ENCODE data around the gene TBCB. TPM values are rescaled to one million over a fixed set of nuclear protein-coding genes. Genes with fewer than 3 reads are reported as not detected.

The TBCB gene
- total RNA-seq, 2 donors from 2014 or later = 158 to 260 TPM

DNA sequence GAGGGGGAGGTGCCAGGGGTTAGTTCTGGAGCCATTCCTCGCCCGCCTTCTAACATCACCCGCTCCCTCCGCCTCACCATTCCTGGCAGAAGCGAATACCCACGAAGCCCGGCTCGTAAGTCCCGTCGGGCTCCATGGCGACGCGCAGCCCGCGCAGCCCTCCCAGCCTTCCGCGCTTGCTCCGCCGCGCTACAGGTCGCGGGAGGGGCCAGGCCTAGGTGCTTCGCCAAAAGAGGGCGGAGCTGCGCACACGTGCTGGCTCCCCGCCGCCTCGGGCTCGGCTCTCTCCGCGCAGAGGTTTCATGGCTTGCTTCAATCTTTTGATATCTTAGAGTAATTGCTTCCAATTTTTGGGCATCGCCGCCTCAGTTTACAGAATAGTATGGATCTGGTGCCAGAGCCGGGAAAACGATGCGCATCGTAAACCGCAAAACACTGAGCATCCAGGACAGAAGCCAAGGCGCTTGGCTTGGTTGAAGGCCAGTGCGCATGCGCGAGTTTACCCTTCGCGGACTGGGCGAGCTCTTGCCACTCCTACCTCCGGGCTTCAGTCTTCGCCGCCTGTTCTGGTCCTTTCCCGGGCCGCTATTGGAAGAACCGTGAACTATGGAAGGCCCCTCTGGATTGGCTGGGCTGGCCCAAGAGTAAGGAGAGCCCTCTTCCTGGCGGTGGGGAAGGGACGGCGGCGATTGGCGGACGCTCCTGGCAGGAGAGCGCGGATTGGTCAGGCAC, 381 bp upstream of the TBCB start, which contains the start of gene POLR2I:
POLR2I (minus strand) TSS at position 155 of the 732 bp plus-strand sequence; CDS start at position 136, 19 bp downstream.
- TF ChIP-seq CTCF (IDR thresholded peaks at IDR 0.05) = no peak
- H3K36me3 ChIP-seq = peaks cover 10% of the 10 kb centered on the region
- DNase-seq (ENCODE audit: low spot score) (peak; percentile 99), ATAC-seq (ENCODE audit: insufficient number of reproducible peaks, low FRiP score, low read depth) (peak; percentile 100)
- H3K9me3 ChIP-seq = no peaks in the 10 kb centered on the region
- H3K27me3 ChIP-seq (replicated peaks; ENCODE audit: insufficient read depth) = no peaks in the 10 kb centered on the region
- peak within 1 kb of the TSS; percentile 92 for H3K4me3 ChIP-seq
- peak within 1 kb of the TSS; percentile 68 to 86 for H3K27ac ChIP-seq
- peaks cover 18 to 30% of the 10 kb centered on the region in 2 donors for H3K4me1 ChIP-seq (ENCODE audit: control insufficient read depth in 1 of 2, low read depth in 2 of 2)

DNA sequence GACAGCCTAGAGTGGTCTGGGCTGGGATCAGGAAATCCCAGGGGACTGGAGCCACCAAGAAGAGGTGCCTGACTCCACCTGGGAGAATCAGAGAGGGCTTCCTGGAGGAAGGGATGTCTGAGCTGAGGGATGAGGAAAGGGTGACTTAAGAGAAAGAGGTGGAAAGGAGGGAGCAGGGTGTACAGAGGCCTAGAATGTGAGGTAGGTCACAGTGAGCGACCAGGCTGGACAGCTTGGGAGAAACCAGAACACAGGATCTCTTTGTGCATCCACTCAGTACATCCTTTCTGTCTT, 1.0 kb downstream of the TBCB start:
- peaks cover 14% of the 10 kb centered on the region for H3K36me3 ChIP-seq
- H3K27me3 ChIP-seq (replicated peaks; ENCODE audit: insufficient read depth) = no peaks in the 10 kb centered on the region
- H3K9me3 ChIP-seq = no peaks in the 10 kb centered on the region
- peak overlapping the region; percentile 68 to 86 for H3K27ac ChIP-seq
- H3K4me3 ChIP-seq = peak overlapping the region; percentile 92
- no peak for DNase-seq (ENCODE audit: low spot score)
- no peak for TF ChIP-seq CTCF (IDR thresholded peaks at IDR 0.05)
- ATAC-seq (ENCODE audit: insufficient number of reproducible peaks, low FRiP score, low read depth) = no peak
- H3K4me1 ChIP-seq (ENCODE audit: control insufficient read depth in 1 of 2, low read depth in 2 of 2) = peaks cover 18 to 30% of the 10 kb centered on the region in 2 donors

GRCh38 chr19:36120092-36120983, 5.1 kb downstream of the TBCB start:
- Histone ChIP-seq H3K36me3 (peaks cover 37% of the 10 kb centered on the region), H3K4me1 (ENCODE audit: control insufficient read depth in 1 of 2, low read depth in 2 of 2) (peaks cover 8 to 16% of the 10 kb centered on the region in 2 donors), H3K9me3 (no peaks in the 10 kb centered on the region), H3K4me3 (no peak overlapping the region), H3K27ac (no peak overlapping the region), H3K27me3 (replicated peaks; ENCODE audit: insufficient read depth) (no peaks in the 10 kb centered on the region)
- DNase-seq (ENCODE audit: low spot score) (no peak), ATAC-seq (ENCODE audit: insufficient number of reproducible peaks, low FRiP score, low read depth) (no peak)
- no peak for TF ChIP-seq CTCF (IDR thresholded peaks at IDR 0.05)

GRCh38 chr19:36120984-36121358, 5.7 kb downstream of the TBCB start:
- Histone ChIP-seq H3K27ac (no peak overlapping the region), H3K4me3 (no peak overlapping the region), H3K4me1 (ENCODE audit: control insufficient read depth in 1 of 2, low read depth in 2 of 2) (peaks cover 8 to 15% of the 10 kb centered on the region in 2 donors), H3K9me3 (no peaks in the 10 kb centered on the region), H3K36me3 (peaks cover 39% of the 10 kb centered on the region), H3K27me3 (replicated peaks; ENCODE audit: insufficient read depth) (no peaks in the 10 kb centered on the region)
- no peak for TF ChIP-seq CTCF (IDR thresholded peaks at IDR 0.05)
- no peak for DNase-seq (ENCODE audit: low spot score)
- no peak for ATAC-seq (ENCODE audit: insufficient number of reproducible peaks, low FRiP score, low read depth)

DNA sequence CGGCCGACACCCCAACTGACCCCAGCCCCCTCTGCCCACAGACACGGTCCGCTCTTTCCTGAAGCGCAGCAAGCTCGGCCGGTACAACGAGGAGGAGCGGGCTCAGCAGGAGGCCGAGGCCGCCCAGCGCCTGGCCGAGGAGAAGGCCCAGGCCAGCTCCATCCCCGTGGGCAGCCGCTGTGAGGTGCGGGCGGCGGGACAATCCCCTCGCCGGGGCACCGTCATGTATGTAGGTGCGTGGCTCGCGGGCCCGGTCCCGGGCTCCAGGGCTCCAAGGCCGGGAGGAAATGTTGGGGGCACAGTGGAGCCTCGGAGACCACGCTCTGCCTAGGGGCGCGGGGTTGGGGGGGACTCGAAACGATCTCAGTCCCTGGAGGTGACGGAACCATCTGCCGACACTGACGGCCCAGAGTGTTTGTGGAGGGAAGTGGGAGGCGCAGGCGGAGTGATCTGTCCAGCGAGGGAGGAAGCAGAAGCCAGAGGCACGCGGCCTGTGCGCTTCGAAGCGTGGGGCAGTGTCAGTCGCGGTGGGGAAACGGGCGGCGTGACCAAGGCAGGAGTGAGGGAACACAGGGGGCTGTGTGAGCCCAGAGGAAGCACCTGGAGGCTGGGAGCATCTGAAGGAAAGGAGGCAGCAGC, 6.3 kb downstream of the TBCB start:
- TF ChIP-seq CTCF (IDR thresholded peaks at IDR 0.05) = no peak
- Histone ChIP-seq H3K36me3 (peaks cover 39% of the 10 kb centered on the region), H3K27me3 (replicated peaks; ENCODE audit: insufficient read depth) (no peaks in the 10 kb centered on the region), H3K4me1 (ENCODE audit: control insufficient read depth in 1 of 2, low read depth in 2 of 2) (peaks cover 1 to 8% of the 10 kb centered on the region in 2 donors), H3K27ac (no peak overlapping the region), H3K4me3 (no peak overlapping the region), H3K9me3 (no peaks in the 10 kb centered on the region)
- DNase-seq (ENCODE audit: low spot score) (no peak), ATAC-seq (ENCODE audit: insufficient number of reproducible peaks, low FRiP score, low read depth) (no peak)
